Measurements from ENCODE around the gene PDLIM4.

- TF ChIP-seq POLR2A (IDR thresholded peaks at IDR 0.05), result no peak
- TF ChIP-seq CTCF (IDR thresholded peaks at IDR 0.05), result no peak
These were observed 49.7 kb upstream of the PDLIM4 start for GRCh38 chr5:132207778-132208177.
